HUES64 (cell line): ENCODE results near the gene SAMD4A. TPM values are rescaled to one million over a fixed set of nuclear protein-coding genes. Genes with fewer than 3 reads are reported as not detected.

Experiments used
- H3K27ac ChIP-seq: 2 replicates; pipeline ENCODE4 v1.7.0; 2013; ENCODE audit warnings: low read depth, low read length, inconsistent platforms
- H3K27me3 ChIP-seq: 2 replicates; pipeline ENCODE4 v1.6.1; 2013; ENCODE audit warnings: mild to moderate bottlenecking, low read length; ENCODE audit not compliant: insufficient read depth
- H3K36me3 ChIP-seq: 2 replicates; pipeline ENCODE4 v1.6.1; 2013; ENCODE audit warnings: mild to moderate bottlenecking, low read length; ENCODE audit not compliant: insufficient read depth
- H3K4me1 ChIP-seq: 2 replicates; pipeline ENCODE4 v1.6.1; 2013; ENCODE audit warnings: mild to moderate bottlenecking, low read length, moderate library complexity; ENCODE audit not compliant: insufficient read depth
- H3K4me3 ChIP-seq: 2 replicates; pipeline ENCODE4 v1.5.1; 2013; ENCODE audit warnings: mild to moderate bottlenecking, low read length, moderate library complexity
- H3K9ac ChIP-seq: 2 replicates; pipeline ENCODE4 v1.6.1; 2013; ENCODE audit warnings: mild to moderate bottlenecking, low read depth, low read length
- H3K9me3 ChIP-seq: 2 replicates; pipeline ENCODE4 v1.6.1; 2013; ENCODE audit warnings: low read depth, low read length; ENCODE audit not compliant: insufficient read depth
- WGBS: fragments of 150-250, 120-280 bp; methylation state at CpG from one replicate; pipeline ENCODE4 v1.1.7; 2013; ENCODE audit warnings: missing lambda C conversion rate; 5-methylcytosine and 5-hydroxymethylcytosine counted together
- polyA plus RNA-seq, 2 experiments: library from polyadenylated mRNA; stranded (reverse); fragments of 50-300 nt; gene quantifications; one replicate each; pipeline ENCODE4 v1.2.3, GENCODE V29; 2013

Gene SAMD4A, protein sequence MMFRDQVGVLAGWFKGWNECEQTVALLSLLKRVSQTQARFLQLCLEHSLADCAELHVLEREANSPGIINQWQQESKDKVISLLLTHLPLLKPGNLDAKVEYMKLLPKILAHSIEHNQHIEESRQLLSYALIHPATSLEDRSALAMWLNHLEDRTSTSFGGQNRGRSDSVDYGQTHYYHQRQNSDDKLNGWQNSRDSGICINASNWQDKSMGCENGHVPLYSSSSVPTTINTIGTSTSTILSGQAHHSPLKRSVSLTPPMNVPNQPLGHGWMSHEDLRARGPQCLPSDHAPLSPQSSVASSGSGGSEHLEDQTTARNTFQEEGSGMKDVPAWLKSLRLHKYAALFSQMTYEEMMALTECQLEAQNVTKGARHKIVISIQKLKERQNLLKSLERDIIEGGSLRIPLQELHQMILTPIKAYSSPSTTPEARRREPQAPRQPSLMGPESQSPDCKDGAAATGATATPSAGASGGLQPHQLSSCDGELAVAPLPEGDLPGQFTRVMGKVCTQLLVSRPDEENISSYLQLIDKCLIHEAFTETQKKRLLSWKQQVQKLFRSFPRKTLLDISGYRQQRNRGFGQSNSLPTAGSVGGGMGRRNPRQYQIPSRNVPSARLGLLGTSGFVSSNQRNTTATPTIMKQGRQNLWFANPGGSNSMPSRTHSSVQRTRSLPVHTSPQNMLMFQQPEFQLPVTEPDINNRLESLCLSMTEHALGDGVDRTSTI
- polyA plus RNA-seq (2013, experiment 1 of 2), result 2.5 TPM
- polyA plus RNA-seq (2013, experiment 2 of 2), result 2.4 TPM

DNA sequence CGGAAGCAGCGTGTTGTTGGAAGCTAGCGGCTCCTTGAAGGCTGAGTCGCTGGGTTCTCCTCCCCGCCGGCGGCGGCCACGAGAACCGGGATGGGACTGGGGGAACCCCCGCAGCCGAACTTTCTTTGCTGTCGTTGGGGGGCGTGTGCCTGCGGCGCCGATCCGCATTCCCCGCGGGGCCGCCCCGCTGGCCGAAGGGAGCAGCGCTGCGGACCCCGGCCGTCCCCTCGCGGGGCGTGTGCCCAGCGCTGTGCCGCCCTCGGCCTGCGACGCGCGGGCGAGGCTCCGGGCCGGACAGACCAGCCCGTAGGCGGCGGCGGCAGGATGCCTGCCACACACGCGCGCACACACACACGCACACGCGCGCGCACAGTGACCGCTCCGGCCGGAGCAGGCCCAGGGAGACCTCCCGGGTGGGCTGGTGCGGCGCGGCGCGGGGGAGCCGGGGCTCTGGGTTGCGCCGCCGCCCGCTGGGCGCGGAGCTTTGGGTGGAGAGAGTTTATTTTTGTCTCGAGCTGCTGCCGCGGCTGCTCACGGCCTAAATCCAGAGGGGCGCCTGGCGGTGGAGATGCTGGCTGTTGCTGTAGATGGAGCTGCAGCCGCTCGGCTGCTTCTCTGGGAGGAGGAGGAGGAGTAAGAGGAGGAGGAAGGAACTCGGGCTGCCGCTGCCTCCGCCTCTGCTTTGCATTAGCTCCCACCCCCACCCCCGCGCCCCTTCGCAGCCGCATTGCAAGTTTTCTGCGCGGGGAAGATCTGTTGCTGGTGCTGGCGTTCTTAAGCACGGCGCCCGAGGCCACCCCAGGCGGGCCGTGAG lies at the start of gene SAMD4A:
Gene SAMD4A, plus strand, starts transcription at position 719 of the 814 bp plus-strand sequence. CDS start 789 bp downstream, outside the sequence.
- under 1% methylated on average over 89 of the region's 91 CpGs for WGBS
- H3K9me3 ChIP-seq, result no peaks in the 10 kb centered on the region
- peaks cover 22% of the 10 kb centered on the region for H3K4me1 ChIP-seq
- peak within 1 kb of the TSS; percentile 46; the same call in 1 of the 2 replicates for H3K27ac ChIP-seq
- H3K4me3 ChIP-seq, result peak within 1 kb of the TSS; percentile 73
- H3K9ac ChIP-seq, result peak within 1 kb of the TSS; percentile 70
- H3K36me3 ChIP-seq, result peaks cover 11% of the 10 kb centered on the region; the same call in 1 of the 2 replicates
- H3K27me3 ChIP-seq, result peaks cover 46% of the 10 kb centered on the region

DNA sequence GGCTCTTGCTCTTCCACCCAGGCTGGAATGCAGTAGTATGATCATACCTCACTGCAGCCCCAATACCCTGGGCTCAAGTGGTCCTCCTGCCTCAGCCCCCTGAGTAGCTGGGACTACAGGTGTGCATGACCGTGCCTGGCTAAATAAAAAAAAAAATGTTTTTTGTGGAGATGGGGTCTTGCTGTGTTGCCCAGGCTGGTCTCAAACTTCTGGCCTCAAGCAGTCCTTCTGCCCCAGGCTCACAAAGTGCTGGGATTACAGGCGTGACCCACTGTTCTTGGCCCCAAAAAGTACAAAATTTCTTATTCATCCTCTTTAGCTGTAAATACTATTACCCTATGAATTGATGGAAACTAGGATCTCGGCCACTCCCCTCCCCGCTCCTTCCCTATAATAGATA lies 42.5 kb upstream of the SAMD4A start:
- no peak overlapping the region for H3K9ac ChIP-seq
- no peak overlapping the region for H3K4me3 ChIP-seq
- no peaks in the 10 kb centered on the region for H3K27me3 ChIP-seq
- no peaks in the 10 kb centered on the region for H3K9me3 ChIP-seq
- no peaks in the 10 kb centered on the region for H3K4me1 ChIP-seq
- H3K27ac ChIP-seq, result no peak overlapping the region
- H3K36me3 ChIP-seq, result peaks cover 40% of the 10 kb centered on the region
- WGBS, result 97% methylated on average over 4 of the region's 4 CpGs

DNA sequence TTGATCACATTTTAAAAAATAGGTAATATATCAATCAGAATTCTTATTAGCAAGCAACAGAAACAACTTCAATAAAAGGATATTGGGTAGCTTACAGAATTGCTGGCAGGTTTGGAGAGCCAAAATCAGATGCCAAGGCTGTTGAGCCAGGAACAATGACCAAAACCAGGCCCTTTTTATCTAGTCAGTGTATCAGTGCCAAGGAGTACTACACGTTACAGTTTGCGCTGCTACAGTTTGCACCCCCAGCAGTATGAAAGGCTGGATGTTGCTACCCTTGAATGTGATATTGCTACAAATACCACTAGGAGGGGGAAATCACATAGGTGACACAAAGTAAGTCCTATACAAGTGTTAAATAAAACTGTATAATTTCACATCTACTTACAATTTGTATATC lies 38.0 kb upstream of the SAMD4A start:
- H3K36me3 ChIP-seq, result peaks cover 35% of the 10 kb centered on the region
- 95% methylated on average over 2 of the region's 2 CpGs for WGBS
- no peak overlapping the region for H3K9ac ChIP-seq
- H3K4me1 ChIP-seq, result peaks cover 14% of the 10 kb centered on the region
- no peaks in the 10 kb centered on the region for H3K27me3 ChIP-seq
- no peaks in the 10 kb centered on the region for H3K9me3 ChIP-seq
- H3K27ac ChIP-seq, result no peak overlapping the region
- no peak overlapping the region for H3K4me3 ChIP-seq

DNA sequence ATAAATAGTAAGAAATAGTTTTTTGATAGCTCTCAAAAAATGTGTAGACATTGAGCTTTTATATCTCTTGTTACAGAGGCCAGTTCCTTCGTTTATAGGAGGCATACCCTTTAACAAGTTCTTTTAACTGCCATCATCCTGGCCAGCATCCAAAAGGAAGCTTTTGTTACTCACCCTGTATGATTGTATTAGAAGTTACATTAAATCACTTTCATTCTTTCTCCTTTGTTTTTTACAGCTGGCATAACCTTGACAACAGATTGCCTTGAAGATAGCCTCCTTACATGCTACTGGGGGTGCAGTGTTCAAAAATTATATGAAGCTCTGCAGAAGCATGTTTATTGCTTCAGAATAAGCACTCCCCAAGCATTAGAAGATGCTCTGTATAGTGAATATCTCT lies 37.1 kb upstream of the SAMD4A start:
- Histone ChIP-seq H3K27me3 (no peaks in the 10 kb centered on the region), H3K4me3 (no peak overlapping the region), H3K27ac (no peak overlapping the region), H3K9ac (no peak overlapping the region), H3K36me3 (peaks cover 27% of the 10 kb centered on the region), H3K4me1 (peaks cover 14% of the 10 kb centered on the region), H3K9me3 (no peaks in the 10 kb centered on the region)
- WGBS, result 100% methylated on average over 1 of the region's 1 CpG

DNA sequence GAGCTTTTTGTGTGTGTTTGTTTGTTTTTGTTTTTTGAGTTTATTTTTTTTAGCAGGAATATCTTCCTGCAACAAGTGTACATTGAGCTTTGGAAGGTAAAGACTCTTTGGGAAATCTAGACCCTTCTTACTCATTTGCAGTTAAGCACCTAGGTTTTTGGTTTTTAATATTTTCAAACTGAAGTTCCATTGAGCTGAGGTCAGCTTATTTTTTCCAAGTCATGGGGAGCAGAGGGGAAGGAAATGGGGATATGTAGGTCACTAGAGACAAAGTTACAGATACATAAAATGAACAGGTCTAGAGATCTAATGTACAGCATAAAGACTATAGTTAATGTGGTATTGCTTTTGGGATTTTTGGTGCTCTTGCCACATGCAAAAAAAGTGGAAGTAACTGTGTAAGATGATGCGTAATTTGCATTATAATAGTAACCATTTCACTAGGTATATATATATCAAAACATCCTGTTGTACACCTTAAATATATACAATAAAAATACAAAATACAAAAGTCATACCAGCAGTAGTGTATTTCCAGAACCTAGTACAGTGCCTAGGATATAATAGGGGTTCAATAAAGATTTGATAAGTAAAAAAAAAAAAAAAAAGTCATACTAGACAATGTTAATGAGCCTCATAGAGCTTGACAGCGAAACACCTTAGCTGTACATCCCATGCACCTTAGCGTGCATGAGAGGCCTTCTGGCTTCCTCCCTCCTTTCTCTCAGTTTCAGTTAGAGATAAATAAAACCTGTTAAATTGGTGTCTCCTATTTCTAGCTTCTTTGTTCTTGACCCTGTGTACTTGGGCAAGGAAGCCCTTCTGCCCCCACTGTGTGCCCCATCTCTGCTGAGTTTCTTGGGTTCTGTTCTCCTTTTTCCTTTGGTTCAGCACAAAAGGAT lies 34.6 kb upstream of the SAMD4A start:
- Histone ChIP-seq H3K36me3 (peaks cover 20% of the 10 kb centered on the region; the same call in 1 of the 2 replicates), H3K4me3 (no peak overlapping the region), H3K9ac (peak overlapping the region; percentile 26; the same call in 1 of the 2 replicates), H3K27ac (no peak overlapping the region), H3K9me3 (no peaks in the 10 kb centered on the region), H3K4me1 (peaks cover 22% of the 10 kb centered on the region), H3K27me3 (no peaks in the 10 kb centered on the region)
- 100% methylated on average over 2 of the region's 3 CpGs for WGBS

DNA sequence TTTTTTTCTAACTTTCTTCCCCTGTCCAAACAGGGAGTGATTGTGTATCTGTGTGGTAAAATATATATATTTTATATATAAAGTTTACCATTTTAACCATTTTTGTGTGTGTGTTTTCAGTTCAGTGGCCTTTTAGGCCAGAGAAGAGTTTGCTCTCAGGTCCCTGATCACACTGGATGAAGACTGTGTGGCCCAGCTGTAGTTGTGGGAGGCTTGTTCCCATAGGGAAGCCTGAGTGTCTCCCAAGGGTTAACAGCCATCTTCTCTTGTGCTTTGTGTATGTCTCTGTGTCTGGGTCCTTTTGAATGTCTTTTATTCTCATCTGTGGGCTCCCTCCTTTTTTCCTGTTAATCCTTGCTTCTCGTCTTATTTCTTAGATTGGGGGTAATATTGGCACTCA lies 33.8 kb upstream of the SAMD4A start:
- WGBS, result no CpG with 5 or more reads among the region's 1 CpG
- Histone ChIP-seq H3K9ac (no peak overlapping the region), H3K9me3 (no peaks in the 10 kb centered on the region), H3K4me3 (no peak overlapping the region), H3K4me1 (peaks cover 22% of the 10 kb centered on the region), H3K27ac (peak overlapping the region; percentile 41; the same call in 1 of the 2 replicates), H3K27me3 (no peaks in the 10 kb centered on the region), H3K36me3 (peaks cover 23% of the 10 kb centered on the region)

DNA sequence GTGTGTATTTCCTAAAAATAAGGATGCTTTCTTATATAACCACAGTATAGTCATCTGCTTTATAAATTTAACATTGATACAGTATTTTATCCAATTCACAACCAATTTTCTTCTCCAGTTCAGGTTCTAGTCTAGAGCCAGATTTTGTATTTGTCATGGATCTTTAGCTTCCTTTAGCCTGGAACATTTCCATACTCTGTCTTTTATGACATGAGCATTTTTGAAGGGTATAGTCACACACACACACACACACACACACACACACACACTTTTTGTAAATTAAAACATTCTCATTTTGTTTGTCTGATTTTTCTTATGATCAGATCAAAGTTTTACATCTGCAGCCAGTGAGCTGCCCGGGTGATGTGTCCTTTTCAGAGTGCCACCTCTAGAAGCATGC lies 31.8 kb upstream of the SAMD4A start:
- no peak overlapping the region for H3K9ac ChIP-seq
- H3K9me3 ChIP-seq, result no peaks in the 10 kb centered on the region
- no peak overlapping the region for H3K27ac ChIP-seq
- no peaks in the 10 kb centered on the region for H3K27me3 ChIP-seq
- H3K4me3 ChIP-seq, result no peak overlapping the region
- H3K4me1 ChIP-seq, result peaks cover 22% of the 10 kb centered on the region
- WGBS, result 94% methylated on average over 1 of the region's 1 CpG
- peaks cover 35% of the 10 kb centered on the region for H3K36me3 ChIP-seq

DNA sequence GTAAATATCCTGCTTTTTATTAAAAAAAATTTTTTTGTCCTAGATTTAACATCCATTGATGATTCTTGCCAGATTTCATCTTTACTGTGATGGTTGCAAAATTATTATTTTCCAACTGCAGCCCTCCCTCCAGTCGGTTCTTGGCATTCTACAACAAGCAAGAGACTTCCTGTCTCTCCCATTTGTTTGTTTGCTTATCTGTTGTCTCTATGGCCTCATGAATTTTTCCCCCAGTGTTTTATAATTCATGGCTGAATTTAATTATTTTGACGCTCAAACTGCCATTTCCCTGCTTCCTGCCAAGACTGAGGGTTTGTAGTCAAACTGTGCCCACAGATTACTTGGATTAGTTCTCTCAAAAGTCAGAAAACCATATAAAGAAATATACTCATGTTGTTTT lies 31.3 kb upstream of the SAMD4A start:
- WGBS, result 76% methylated on average over 2 of the region's 2 CpGs
- Histone ChIP-seq H3K9me3 (no peaks in the 10 kb centered on the region), H3K4me1 (peaks cover 22% of the 10 kb centered on the region), H3K27ac (no peak overlapping the region), H3K9ac (0 out of 2 replicates have a peak overlapping the region, but pooled peaks have one; percentile 35), H3K27me3 (no peaks in the 10 kb centered on the region), H3K4me3 (no peak overlapping the region), H3K36me3 (peaks cover 37% of the 10 kb centered on the region)

DNA sequence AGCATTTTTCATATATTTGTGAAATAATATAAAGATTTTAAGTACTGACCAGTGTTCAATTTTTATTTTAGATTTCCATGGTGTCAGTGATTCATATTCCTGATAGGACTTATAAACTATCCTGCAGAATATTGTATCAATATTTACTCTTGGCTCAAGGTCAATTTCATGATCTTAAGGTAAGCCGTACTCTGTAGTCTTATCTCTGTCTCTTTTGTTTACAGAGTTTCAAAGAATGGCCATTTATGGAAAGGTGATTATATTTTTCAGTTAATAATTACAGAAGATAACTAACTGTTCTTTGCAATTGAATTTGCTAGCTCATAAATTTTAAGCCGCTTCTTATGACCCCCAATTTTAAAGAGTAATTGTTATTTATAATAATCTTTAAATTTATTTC lies 29.3 kb upstream of the SAMD4A start:
- peaks cover 30% of the 10 kb centered on the region for H3K36me3 ChIP-seq
- peaks cover 16% of the 10 kb centered on the region for H3K4me1 ChIP-seq
- H3K27me3 ChIP-seq, result no peaks in the 10 kb centered on the region
- H3K9ac ChIP-seq, result no peak overlapping the region
- no peak overlapping the region for H3K27ac ChIP-seq
- 100% methylated on average over 1 of the region's 2 CpGs for WGBS
- no peaks in the 10 kb centered on the region for H3K9me3 ChIP-seq
- H3K4me3 ChIP-seq, result no peak overlapping the region

DNA sequence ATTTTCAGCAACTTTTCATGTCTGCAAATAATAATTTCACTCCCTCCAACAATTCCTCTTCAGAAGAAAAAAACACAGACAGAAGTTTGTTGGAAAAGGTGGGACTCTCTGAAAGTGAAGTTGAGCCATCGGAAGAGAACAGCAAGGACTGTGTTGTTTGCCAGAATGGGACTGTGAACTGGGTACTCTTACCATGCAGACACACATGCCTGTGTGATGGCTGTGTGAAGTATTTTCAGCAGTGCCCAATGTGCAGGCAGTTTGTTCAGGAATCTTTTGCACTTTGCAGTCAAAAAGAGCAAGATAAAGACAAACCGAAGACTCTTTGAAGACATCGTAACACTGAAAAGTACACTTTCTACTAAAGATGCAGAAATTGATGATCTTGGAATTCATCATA lies 28.9 kb upstream of the SAMD4A start:
- H3K36me3 ChIP-seq, result peaks cover 30% of the 10 kb centered on the region
- H3K4me1 ChIP-seq, result peaks cover 12% of the 10 kb centered on the region
- WGBS, result 98% methylated on average over 3 of the region's 3 CpGs
- no peak overlapping the region for H3K4me3 ChIP-seq
- H3K27ac ChIP-seq, result no peak overlapping the region
- no peaks in the 10 kb centered on the region for H3K9me3 ChIP-seq
- no peak overlapping the region for H3K9ac ChIP-seq
- H3K27me3 ChIP-seq, result no peaks in the 10 kb centered on the region
